Liver (tissue), 3 donors: ENCODE data around the gene TMEM50A.
"Not testable (repeated sequence)": the region's sequence is repeated elsewhere in the genome, so short reads cannot be mapped to it uniquely, and the experiment has no call there.

Experiments
- ATF3 ChIP-seq: IDR thresholded peaks from 2 replicates; pipeline ENCODE4 v1.6.1; 2016; ENCODE audit warnings: antibody characterized with exemption
- CTCF ChIP-seq: fragments of 150-350 bp; IDR thresholded peaks from 2 replicates; pipeline ENCODE4 v1.5.1; 2017; ENCODE audit warnings: improper control_type of control experiment, low read depth, low read length; ENCODE audit not compliant: missing input control
- EGR1 ChIP-seq, 2 donors: IDR thresholded peaks; 2 replicates each; pipeline ENCODE4 v1.6.1; 2016 to 2018; ENCODE audit warnings: antibody characterized with exemption in 2 of 2, low read depth in 2 of 2
- GABPA ChIP-seq, 2 donors: IDR thresholded peaks in 1 of 2; conservative IDR thresholded peaks in 1 of 2; 2 replicates each; pipeline ENCODE4 v1.6.1; 2016; ENCODE audit warnings: antibody characterized with exemption in 2 of 2, mild to moderate bottlenecking in 1 of 2, moderate library complexity in 1 of 2
- JUND ChIP-seq, 2 donors: IDR thresholded peaks; 2 replicates each; pipeline ENCODE4 v1.6.1; 2016; ENCODE audit warnings: antibody characterized with exemption in 2 of 2
- NR2F2 ChIP-seq: IDR thresholded peaks from 2 replicates; pipeline ENCODE4 v1.6.1; 2016; ENCODE audit warnings: antibody characterized with exemption
- REST ChIP-seq: IDR thresholded peaks from 2 replicates; pipeline ENCODE4 v1.6.1; 2016; ENCODE audit warnings: antibody characterized with exemption, mild to moderate bottlenecking
- RXRA ChIP-seq, 2 donors: IDR thresholded peaks; 2 replicates each; pipeline ENCODE4 v1.6.1; 2017 to 2018; ENCODE audit warnings: antibody characterized with exemption in 2 of 2, mild to moderate bottlenecking in 1 of 2
- SP1 ChIP-seq: IDR thresholded peaks from 2 replicates; pipeline ENCODE4 v1.6.1; 2018; ENCODE audit warnings: antibody characterized with exemption, mild to moderate bottlenecking
- TAF1 ChIP-seq: conservative IDR thresholded peaks from 2 replicates; pipeline ENCODE4 v1.6.1; 2016; ENCODE audit warnings: antibody characterized with exemption, mild to moderate bottlenecking
- YY1 ChIP-seq: IDR thresholded peaks from 2 replicates; pipeline ENCODE4 v1.6.1; 2016; ENCODE audit warnings: antibody characterized with exemption, mild to moderate bottlenecking
- ZBTB33 ChIP-seq: IDR thresholded peaks from 2 replicates; pipeline ENCODE4 v1.6.1; 2016; ENCODE audit warnings: antibody characterized with exemption
- TF ChIP-seq, protein P1 (sequence below): IDR thresholded peaks from 2 replicates; pipeline ENCODE4 v1.6.1; 2016; ENCODE audit warnings: antibody characterized with exemption
- donor health status: healthy.
- donor health status: healthy.

DNA sequence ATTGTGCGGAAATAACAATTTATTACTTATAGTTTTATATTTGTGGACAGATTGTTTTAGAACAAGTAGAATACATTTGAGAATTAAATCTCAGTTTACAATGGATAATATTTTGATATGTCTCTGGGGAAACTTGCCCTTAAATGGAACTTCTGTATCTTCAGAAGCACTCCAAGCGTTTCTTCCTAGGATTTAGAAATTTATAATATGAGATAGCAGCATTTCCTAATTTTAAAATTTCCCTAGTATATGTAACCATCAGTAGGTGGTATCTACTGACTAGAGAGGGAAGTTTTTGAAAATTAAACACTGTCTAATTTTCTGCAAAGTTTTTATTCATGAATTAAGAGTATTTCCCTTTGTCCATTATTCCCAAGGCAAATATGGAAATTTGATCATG lies 44.7 kb upstream of the TMEM50A start:
- not testable (repeated sequence) for TF ChIP-seq CTCF; SP1; ZBTB33; JUND (IDR thresholded peaks at IDR 0.05); RXRA (IDR thresholded peaks at IDR 0.05); ATF3; GABPA (IDR thresholded peaks at IDR 0.05 in 1 of 2, conservative IDR thresholded peaks at IDR 0.05 in 1 of 2); EGR1 (IDR thresholded peaks at IDR 0.05; ENCODE audit: low read depth in 2 of 2); TAF1; YY1; REST; NR2F2
- TF ChIP-seq, protein P1, sequence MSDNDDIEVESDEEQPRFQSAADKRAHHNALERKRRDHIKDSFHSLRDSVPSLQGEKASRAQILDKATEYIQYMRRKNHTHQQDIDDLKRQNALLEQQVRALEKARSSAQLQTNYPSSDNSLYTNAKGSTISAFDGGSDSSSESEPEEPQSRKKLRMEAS: not testable (repeated sequence)
